ENCODE data around the gene NIPA2.

NIPA2 gene

DNA sequence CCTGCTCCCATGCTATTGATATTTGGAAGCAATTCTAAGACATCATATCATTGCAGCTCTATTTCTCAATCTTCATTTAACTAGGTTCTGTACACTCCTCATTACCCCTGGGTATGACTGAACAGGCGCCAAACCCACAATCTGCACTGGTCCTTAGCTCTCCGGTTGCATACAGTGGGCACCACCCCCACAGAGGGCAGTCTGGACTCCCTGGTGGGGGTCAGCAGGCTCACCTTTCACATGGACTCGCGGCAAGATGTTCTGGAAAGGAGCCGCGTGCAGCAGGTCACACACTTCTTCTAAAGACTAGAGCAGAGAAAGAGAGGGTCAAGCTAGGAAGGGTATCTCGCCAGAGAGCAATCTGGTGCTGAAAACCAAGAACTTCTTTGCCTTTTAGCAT is 36.5 kb downstream of the NIPA2 start:
- DNase-seq (ENCODE audit: low read depth in 3 of 3, low spot score in 1 of 3) = no peak

GRCh38 chr15:22877117-22877516 is 38.7 kb downstream of the NIPA2 start:
- no peak for DNase-seq (ENCODE audit: low read depth in 3 of 3, low spot score in 1 of 3)

GRCh38 chr15:22877607-22878006 is 39.1 kb downstream of the NIPA2 start:
- no peak for DNase-seq (ENCODE audit: low read depth in 3 of 3, low spot score in 1 of 3)

GRCh38 chr15:22878103-22878502 is 39.6 kb downstream of the NIPA2 start:
- no peak for DNase-seq (ENCODE audit: low read depth in 3 of 3, low spot score in 1 of 3)

DNA sequence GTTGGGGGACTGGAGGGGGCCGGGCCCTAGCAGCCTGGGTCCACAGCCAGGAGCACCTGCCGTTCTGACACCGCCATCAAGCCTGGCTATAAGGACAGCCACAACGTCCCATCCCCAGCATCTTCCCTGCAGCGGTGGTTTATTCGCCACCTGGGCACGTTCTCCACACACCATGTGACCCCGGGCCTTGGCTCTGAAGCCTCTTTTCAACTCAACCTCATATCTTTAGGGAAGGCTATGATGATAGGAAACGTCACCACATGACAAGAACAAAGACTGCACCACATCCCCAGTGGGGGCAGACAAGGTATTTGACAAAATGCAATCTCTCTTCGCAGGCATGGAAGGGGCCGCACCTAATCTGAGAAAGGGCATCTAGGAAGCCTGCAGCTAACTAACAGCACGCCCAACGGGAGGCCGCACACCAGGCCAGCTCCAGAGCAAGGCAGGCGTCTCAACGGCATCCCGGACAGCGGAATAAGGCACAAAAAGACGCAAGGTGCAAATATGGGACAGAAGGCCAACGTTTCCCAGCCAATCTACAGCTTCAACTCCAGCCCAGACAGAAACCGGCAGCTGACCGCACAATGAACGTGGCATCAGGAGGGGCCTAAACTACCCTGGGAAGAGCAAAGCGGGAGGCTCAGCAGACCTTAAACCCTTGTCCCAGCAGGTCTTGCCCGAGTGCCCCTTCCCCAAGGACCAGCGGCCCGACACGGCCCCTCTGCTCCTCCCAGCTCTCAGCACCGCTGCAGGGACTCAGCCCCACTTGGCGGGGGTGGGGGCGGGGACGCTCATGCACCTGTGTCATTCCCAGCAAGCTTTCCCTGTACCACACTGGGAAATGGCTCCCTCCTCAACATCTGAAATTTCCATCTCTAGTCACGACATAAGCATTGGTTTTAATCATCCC is 41.9 kb downstream of the NIPA2 start:
- no peak for DNase-seq (ENCODE audit: low read depth in 3 of 3, low spot score in 1 of 3)

- DNase-seq (ENCODE audit: low read depth in 3 of 3, low spot score in 1 of 3) = no peak
Observed at GRCh38 chr15:22880981-22881738, 42.7 kb downstream of the NIPA2 start.

- DNase-seq (ENCODE audit: low read depth in 3 of 3, low spot score in 1 of 3) = no peak
Observed at GRCh38 chr15:22881739-22882440, 43.4 kb downstream of the NIPA2 start.

GRCh38 chr15:22883196-22883595 is 44.7 kb downstream of the NIPA2 start:
- DNase-seq (ENCODE audit: low read depth in 3 of 3, low spot score in 1 of 3) = no peak

- no peak for DNase-seq (ENCODE audit: low read depth in 3 of 3, low spot score in 1 of 3)
Observed at GRCh38 chr15:22884344-22884743, 45.9 kb downstream of the NIPA2 start.

GRCh38 chr15:22885120-22885519 is 46.7 kb downstream of the NIPA2 start:
- no peak for DNase-seq (ENCODE audit: low read depth in 3 of 3, low spot score in 1 of 3)

- DNase-seq (ENCODE audit: low read depth in 3 of 3, low spot score in 1 of 3) = no peak
Observed at GRCh38 chr15:22887157-22887951, 48.9 kb downstream of the NIPA2 start.

DNA sequence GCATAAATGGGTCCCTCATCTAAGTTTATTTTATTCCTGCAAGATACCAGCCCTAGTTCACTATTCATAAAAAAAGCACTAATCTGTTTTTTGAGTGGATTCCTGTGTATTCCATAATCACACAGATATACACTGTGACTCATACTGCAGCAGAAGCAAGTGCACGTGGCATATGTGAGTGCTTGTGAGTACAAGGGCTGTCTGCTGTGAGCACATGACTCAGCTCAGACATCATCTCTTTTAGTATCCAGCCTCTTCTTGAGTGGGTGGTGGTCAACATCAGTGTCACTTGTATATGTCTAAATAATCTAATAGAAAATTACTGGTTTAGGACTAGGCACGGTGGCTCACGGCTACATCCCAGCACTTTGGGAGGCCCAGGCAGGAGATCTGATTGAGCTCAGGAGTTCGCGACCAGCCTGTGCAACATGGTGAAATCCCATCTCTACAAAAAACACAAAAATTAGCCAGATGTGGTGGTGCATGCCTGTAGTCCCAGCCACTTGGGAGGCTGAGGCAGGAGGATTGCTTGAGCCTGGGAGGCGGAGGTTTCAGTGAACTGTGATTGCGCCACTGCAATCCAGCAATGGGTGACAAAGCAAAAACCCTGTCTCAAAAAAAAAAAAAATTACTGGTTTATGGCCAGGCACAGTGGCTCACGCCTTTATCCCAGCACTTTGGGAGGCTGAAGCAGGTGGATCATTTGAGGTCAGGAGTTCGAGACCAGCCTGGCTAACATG is 49.8 kb downstream of the NIPA2 start:
- no peak for DNase-seq (ENCODE audit: low read depth in 3 of 3, low spot score in 1 of 3)

- no peak for DNase-seq (ENCODE audit: low read depth in 3 of 3, low spot score in 1 of 3)
Observed at GRCh38 chr15:22889146-22889818, 50.8 kb downstream of the NIPA2 start.

GRCh38 chr15:22890296-22890695 is 51.8 kb downstream of the NIPA2 start:
- DNase-seq (ENCODE audit: low read depth in 3 of 3, low spot score in 1 of 3) = no peak

DNA sequence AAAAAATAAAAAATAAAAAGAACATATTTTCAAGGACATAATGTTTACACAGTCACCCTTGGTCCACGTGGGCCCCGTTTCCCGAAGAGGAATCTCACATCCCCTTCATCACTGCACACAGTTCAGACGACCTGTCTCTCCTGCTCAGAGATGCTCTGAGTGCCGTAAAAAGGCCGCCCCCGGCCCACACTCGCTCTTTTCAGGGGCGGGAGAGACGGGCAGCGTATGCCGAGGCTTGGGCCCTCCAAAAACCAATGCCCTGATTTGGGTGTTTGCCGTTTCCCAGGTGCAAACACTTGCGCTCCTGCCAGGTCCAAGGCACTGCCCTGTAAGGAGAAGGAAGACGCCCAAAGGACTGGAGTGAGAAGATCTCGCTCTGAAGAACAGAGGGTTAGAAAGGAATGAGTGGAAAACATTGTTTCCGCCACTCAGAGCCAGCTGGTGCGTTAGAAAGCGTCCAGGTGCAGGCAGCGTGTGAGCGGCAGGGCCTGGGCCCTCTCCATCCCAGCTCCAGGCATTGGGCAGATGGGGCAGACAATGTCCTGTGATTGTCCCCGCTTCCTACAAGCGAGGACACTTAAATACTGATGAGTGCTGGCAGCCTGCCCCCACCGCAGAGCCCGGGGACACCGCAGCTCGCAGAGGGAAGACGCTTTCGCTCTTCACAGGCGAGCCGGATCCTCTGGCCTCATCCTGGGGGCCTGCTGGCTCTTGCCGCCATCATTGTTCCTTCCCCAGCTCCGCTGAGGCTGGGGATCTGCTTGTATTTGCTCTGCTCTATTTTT is 53.2 kb downstream of the NIPA2 start:
- DNase-seq (ENCODE audit: low read depth in 3 of 3, low spot score in 1 of 3) = no peak

- DNase-seq (ENCODE audit: low read depth in 3 of 3, low spot score in 1 of 3) = no peak
Observed at GRCh38 chr15:22892333-22892732, 53.9 kb downstream of the NIPA2 start.

- no peak for DNase-seq (ENCODE audit: low read depth in 3 of 3, low spot score in 1 of 3)
Observed at GRCh38 chr15:22893081-22893480, 54.6 kb downstream of the NIPA2 start.

DNA sequence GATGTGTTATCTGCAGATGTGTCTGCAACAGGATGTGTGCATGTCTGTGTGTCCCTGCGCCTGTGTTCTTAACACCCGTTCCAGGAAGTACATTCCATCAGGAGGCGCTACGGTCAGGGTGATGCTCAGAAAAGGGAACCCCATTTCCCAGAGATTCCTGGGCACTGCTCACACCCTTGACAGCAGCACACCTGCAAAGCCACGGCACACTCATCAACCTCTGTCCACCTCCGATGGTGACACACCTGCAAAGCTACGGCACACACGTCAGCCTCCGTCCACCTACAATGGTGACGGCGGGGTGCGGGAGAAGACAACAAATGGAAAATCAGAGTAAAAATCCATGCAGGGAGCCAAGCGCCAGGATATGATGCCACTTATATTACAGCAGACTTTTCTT is 55.4 kb downstream of the NIPA2 start:
- no peak for DNase-seq (ENCODE audit: low read depth in 3 of 3, low spot score in 1 of 3)

Measured in stimulated activated CD4-positive, alpha-beta T cell treated with anti-CD3 and anti-CD28 coated beads, TNF-alpha, amount 100 ng/mL, for 1 hour (primary cell).